CD8-positive, alpha-beta memory T cell (primary cell): Measurements from ENCODE around the gene RASA1. TPM values are rescaled to one million over a fixed set of nuclear protein-coding genes. Genes with fewer than 3 reads are reported as not detected.
A peak's percentile ranks its signal among the peaks of the same experiment; 100 is the strongest.

Source experiments
- CTCF ChIA-PET: fragments of 350-600 bp; sonication (Branson Sonifier 250); formaldehyde crosslinking; loops from one replicate; lab custom pipeline; 2021; ENCODE audit warnings: antibody characterized with exemption; lab: Charles Lee
- POLR2A ChIA-PET: fragments of 350-600 bp; sonication (Branson Sonifier 250); formaldehyde crosslinking; loops from one replicate; lab custom pipeline; 2021; ENCODE audit warnings: antibody characterized with exemption; lab: Charles Lee
- DNase-seq, 5 donors: peaks; one replicate each; pipeline versions ENCODE4 v3.0.0 to v3.0.0-alpha.2; 2020 to 2022; ENCODE audit warnings: mixed read lengths in 1 of 5
- H3K27ac ChIP-seq: one replicate; pipeline ENCODE4 v1.7.0; 2013; ENCODE audit warnings: low read depth, mild to moderate bottlenecking, low read length, moderate library complexity
- H3K27me3 ChIP-seq: 2 replicates; pipeline ENCODE4 v1.7.0; 2013; ENCODE audit warnings: low read length, mild to moderate bottlenecking; ENCODE audit not compliant: insufficient read depth, poor library complexity, severe bottlenecking
- H3K36me3 ChIP-seq: 2 replicates; pipeline ENCODE4 v1.7.0; 2013; ENCODE audit warnings: mild to moderate bottlenecking, low read length, moderate library complexity; ENCODE audit not compliant: insufficient read depth
- H3K4me1 ChIP-seq: 2 replicates; pipeline ENCODE4 v1.7.0; 2013; ENCODE audit warnings: mild to moderate bottlenecking, low read length, moderate library complexity; ENCODE audit not compliant: insufficient read depth
- H3K4me3 ChIP-seq: 2 replicates; pipeline ENCODE4 v1.7.0; 2013; ENCODE audit warnings: mild to moderate bottlenecking, low read length
- H3K9me3 ChIP-seq: 2 replicates; pipeline ENCODE4 v1.7.0; 2013; ENCODE audit warnings: mild to moderate bottlenecking, low read length
- H3K27ac Mint-ChIP-seq, 8 donors: one replicate each; pipeline ENCODE4 v1.8.0; 2020 to 2021; ENCODE audit warnings: mixed read lengths in 8 of 8, mild to moderate bottlenecking in 6 of 8, inconsistent platforms in 3 of 8, moderate library complexity in 3 of 8
- H3K27me3 Mint-ChIP-seq, 2 donors: one replicate each; pipeline ENCODE4 v1.8.0; 2020 to 2021; ENCODE audit warnings: mixed read lengths in 2 of 2, mild to moderate bottlenecking in 1 of 2, moderate library complexity in 1 of 2
- H3K36me3 Mint-ChIP-seq, 3 donors: one replicate each; pipeline ENCODE4 v1.8.0; 2020 to 2021; ENCODE audit warnings: mixed read lengths in 3 of 3, inconsistent platforms in 1 of 3, mild to moderate bottlenecking in 1 of 3
- H3K4me1 Mint-ChIP-seq, 3 donors: one replicate each; pipeline ENCODE4 v1.8.0; 2020 to 2021; ENCODE audit warnings: mixed read lengths in 3 of 3, inconsistent platforms in 1 of 3, mild to moderate bottlenecking in 1 of 3
- H3K4me3 Mint-ChIP-seq, 7 donors: one replicate each; pipeline ENCODE4 v1.8.0; 2020 to 2021; ENCODE audit warnings: mixed read lengths in 7 of 7, mild to moderate bottlenecking in 6 of 7, moderate library complexity in 4 of 7, inconsistent platforms in 2 of 7
- H3K9me3 Mint-ChIP-seq, 5 donors: one replicate each; pipeline ENCODE4 v1.8.0; 2020 to 2022; ENCODE audit warnings: mixed read lengths in 5 of 5, mild to moderate bottlenecking in 3 of 5, moderate library complexity in 2 of 5, inconsistent platforms in 1 of 5
- polyA plus RNA-seq: library from polyadenylated mRNA; unstranded; fragments of 300-500 nt; fragmentation: Illumina TruSeq; gene quantifications from one replicate; pipeline ENCODE4 v1.2.3, GENCODE V29; 2021
- total RNA-seq, 2 experiments: library from RNA; stranded (reverse); gene quantifications; one replicate each; pipeline ENCODE4 v1.2.3, GENCODE V29; 2021

Gene RASA1
- total and polyA plus RNA-seq, 3 experiments from 2014 or later: 8.0 to 27.1 (median 24.0) TPM

DNA sequence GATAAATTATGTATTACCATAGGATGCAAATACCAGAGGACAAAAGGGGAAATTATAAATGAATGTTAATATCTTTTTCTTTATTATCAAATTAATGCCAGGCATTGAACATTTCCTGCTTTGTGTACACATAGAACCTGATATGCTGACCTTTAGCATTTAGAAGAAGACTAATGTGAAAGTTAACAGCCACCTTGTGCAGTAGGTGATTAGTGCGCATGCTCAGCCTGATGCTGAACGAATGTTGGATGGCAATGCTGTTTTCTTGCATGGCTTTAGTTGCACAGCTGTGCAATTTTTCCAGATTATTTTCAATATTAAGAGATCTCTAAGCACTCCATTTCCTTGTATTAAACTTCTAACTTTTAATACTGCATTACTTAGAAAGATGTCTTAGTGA, 99.6 kb downstream of the RASA1 start:
- H3K27me3 ChIP-seq: no peaks in the 10 kb centered on the region
- peaks cover 15 to 34% (median 23%) of the 10 kb centered on the region in 3 donors for H3K4me1 Mint-ChIP-seq
- peaks cover 0 to 63% (median 4%) of the 10 kb centered on the region in 3 donors for H3K36me3 Mint-ChIP-seq
- peak overlapping the region in 1 of 8 donors; percentile 66 for H3K27ac Mint-ChIP-seq
- peaks cover 4% of the 10 kb centered on the region for H3K4me1 ChIP-seq
- H3K4me3 ChIP-seq: no peak overlapping the region
- H3K9me3 ChIP-seq: no peaks in the 10 kb centered on the region
- no peak overlapping the region for H3K4me3 Mint-ChIP-seq
- H3K27me3 Mint-ChIP-seq: no peaks in the 10 kb centered on the region
- no peak for DNase-seq
- CTCF ChIA-PET: no interaction called here
- H3K27ac ChIP-seq: no peak overlapping the region
- no peaks in the 10 kb centered on the region for H3K9me3 Mint-ChIP-seq
- peaks cover 4% of the 10 kb centered on the region for H3K36me3 ChIP-seq
- POLR2A ChIA-PET: no interaction called here

DNA sequence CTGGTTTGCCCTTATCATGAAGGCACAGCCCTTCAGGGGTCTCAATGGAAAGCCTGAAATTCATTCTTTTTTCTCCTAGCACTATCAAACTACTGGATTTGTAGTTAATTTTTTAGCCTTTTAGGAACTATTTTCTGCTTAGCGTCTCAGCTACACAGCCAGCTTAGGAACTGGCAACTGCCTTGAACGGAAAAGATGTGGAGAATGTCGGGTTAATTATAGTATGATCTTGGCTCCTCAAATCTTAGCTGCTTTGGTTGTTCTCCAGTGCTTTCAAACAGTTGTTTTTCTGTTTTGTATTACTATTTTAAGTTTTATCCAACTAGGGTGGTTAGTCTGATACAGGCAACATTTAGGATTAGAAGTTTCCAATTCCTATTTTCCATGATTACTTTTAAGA, 100.9 kb downstream of the RASA1 start:
- Mint-ChIP-seq H3K9me3 (no peaks in the 10 kb centered on the region), H3K36me3 (peaks cover 0 to 69% (median 9%) of the 10 kb centered on the region in 3 donors), H3K4me3 (no peak overlapping the region), H3K4me1 (peaks cover 15 to 32% (median 30%) of the 10 kb centered on the region in 3 donors), H3K27me3 (no peaks in the 10 kb centered on the region), H3K27ac (peak overlapping the region in 3 of 8 donors; percentile 25 to 65 (median 57))
- Histone ChIP-seq H3K4me3 (no peak overlapping the region), H3K4me1 (peaks cover 4% of the 10 kb centered on the region), H3K27me3 (no peaks in the 10 kb centered on the region), H3K9me3 (no peaks in the 10 kb centered on the region), H3K36me3 (no peaks in the 10 kb centered on the region), H3K27ac (no peak overlapping the region)
- ChIA-PET POLR2A (no interaction called here), CTCF (no interaction called here)
- DNase-seq: no peak

GRCh38 chr5:87369431-87369830, 101.7 kb downstream of the RASA1 start:
- H3K27ac Mint-ChIP-seq: peak overlapping the region in 1 of 8 donors; percentile 65
- POLR2A ChIA-PET: no interaction called here
- peaks cover 15 to 29% (median 29%) of the 10 kb centered on the region in 3 donors for H3K4me1 Mint-ChIP-seq
- no peaks in the 10 kb centered on the region for H3K27me3 Mint-ChIP-seq
- DNase-seq: no peak
- Histone ChIP-seq H3K36me3 (no peaks in the 10 kb centered on the region), H3K9me3 (no peaks in the 10 kb centered on the region), H3K27me3 (no peaks in the 10 kb centered on the region), H3K27ac (no peak overlapping the region), H3K4me3 (no peak overlapping the region), H3K4me1 (peaks cover 4% of the 10 kb centered on the region)
- no peak overlapping the region for H3K4me3 Mint-ChIP-seq
- CTCF ChIA-PET: interaction anchor here (1.3 kb wide), 1 partner anchor 299 kb away, joined by 3 read pairs; no protein-coding TSS in a partner anchor
- H3K9me3 Mint-ChIP-seq: no peaks in the 10 kb centered on the region
- peaks cover 0 to 64% (median 9%) of the 10 kb centered on the region in 3 donors for H3K36me3 Mint-ChIP-seq

GRCh38 chr5:87372705-87373104, 105.0 kb downstream of the RASA1 start:
- peaks cover 6% of the 10 kb centered on the region for H3K36me3 ChIP-seq
- no peak overlapping the region for H3K4me3 ChIP-seq
- POLR2A ChIA-PET: no interaction called here
- Mint-ChIP-seq H3K4me3 (no peak overlapping the region), H3K4me1 (peaks cover 5 to 30% (median 17%) of the 10 kb centered on the region in 3 donors), H3K27me3 (no peaks in the 10 kb centered on the region), H3K9me3 (no peaks in the 10 kb centered on the region), H3K27ac (peak overlapping the region in 6 of 8 donors; percentile 2 to 58 (median 34)), H3K36me3 (peaks cover 0 to 67% (median 12%) of the 10 kb centered on the region in 3 donors)
- no peaks in the 10 kb centered on the region for H3K9me3 ChIP-seq
- no peak for DNase-seq
- no peaks in the 10 kb centered on the region for H3K27me3 ChIP-seq
- H3K4me1 ChIP-seq: no peaks in the 10 kb centered on the region
- CTCF ChIA-PET: no interaction called here
- H3K27ac ChIP-seq: no peak overlapping the region

- no peak overlapping the region for H3K4me3 Mint-ChIP-seq
Observed at GRCh38 chr5:87382224-87382623, 114.5 kb downstream of the RASA1 start.

GRCh38 chr5:87383216-87383615, 115.5 kb downstream of the RASA1 start:
- Mint-ChIP-seq H3K4me1 (peaks cover 9 to 38% (median 25%) of the 10 kb centered on the region in 3 donors), H3K27me3 (no peaks in the 10 kb centered on the region), H3K4me3 (no peak overlapping the region), H3K27ac (peak overlapping the region in 3 of 8 donors; percentile 11 to 45 (median 21)), H3K36me3 (peaks cover 0 to 75% (median 17%) of the 10 kb centered on the region in 3 donors), H3K9me3 (no peaks in the 10 kb centered on the region)
- Histone ChIP-seq H3K4me1 (no peaks in the 10 kb centered on the region), H3K36me3 (peaks cover 41% of the 10 kb centered on the region), H3K9me3 (no peaks in the 10 kb centered on the region), H3K4me3 (no peak overlapping the region), H3K27me3 (no peaks in the 10 kb centered on the region), H3K27ac (no peak overlapping the region)
- POLR2A ChIA-PET: no interaction called here
- no peak for DNase-seq
- CTCF ChIA-PET: no interaction called here

More at GRCh38 chr5:87382224-87382623, 114.5 kb downstream of the RASA1 start:
- Histone ChIP-seq H3K4me1 (no peaks in the 10 kb centered on the region), H3K4me3 (no peak overlapping the region), H3K36me3 (peaks cover 33% of the 10 kb centered on the region), H3K27ac (no peak overlapping the region), H3K27me3 (no peaks in the 10 kb centered on the region), H3K9me3 (no peaks in the 10 kb centered on the region)
- ChIA-PET CTCF (no interaction called here), POLR2A (no interaction called here)
- peaks cover 0 to 73% (median 15%) of the 10 kb centered on the region in 3 donors for H3K36me3 Mint-ChIP-seq
- H3K27ac Mint-ChIP-seq: no peak overlapping the region
- H3K27me3 Mint-ChIP-seq: no peaks in the 10 kb centered on the region
- peaks cover 7 to 34% (median 21%) of the 10 kb centered on the region in 3 donors for H3K4me1 Mint-ChIP-seq
- no peak for DNase-seq
- H3K9me3 Mint-ChIP-seq: no peaks in the 10 kb centered on the region

DNA sequence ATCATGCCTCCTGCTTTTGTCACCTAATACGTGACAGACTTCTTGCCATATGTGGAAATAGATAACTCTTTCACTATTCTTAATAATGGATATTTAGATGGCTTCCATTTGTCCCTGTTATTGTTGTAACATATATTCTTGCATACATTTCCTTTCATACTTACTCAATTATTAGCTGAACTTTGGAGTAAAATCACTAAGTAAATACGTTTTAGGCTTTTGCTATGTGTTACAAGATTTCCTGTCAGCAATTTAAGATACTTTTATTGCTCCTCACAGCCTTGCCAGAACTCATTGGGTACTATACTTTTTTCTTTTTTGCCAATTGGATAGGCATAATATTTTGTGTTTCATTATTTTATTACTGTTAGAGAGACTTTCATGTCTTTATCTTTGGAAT, 118.1 kb downstream of the RASA1 start:
- Mint-ChIP-seq H3K36me3 (peaks cover 5 to 77% (median 22%) of the 10 kb centered on the region in 3 donors), H3K4me3 (no peak overlapping the region), H3K27me3 (no peaks in the 10 kb centered on the region), H3K9me3 (no peaks in the 10 kb centered on the region), H3K4me1 (peaks cover 21 to 45% (median 33%) of the 10 kb centered on the region in 3 donors), H3K27ac (peak overlapping the region in 3 of 8 donors; percentile 6 to 69 (median 34))
- Histone ChIP-seq H3K9me3 (no peaks in the 10 kb centered on the region), H3K4me1 (no peaks in the 10 kb centered on the region), H3K27ac (no peak overlapping the region), H3K27me3 (no peaks in the 10 kb centered on the region), H3K4me3 (no peak overlapping the region), H3K36me3 (peaks cover 46% of the 10 kb centered on the region)
- no peak for DNase-seq
- ChIA-PET POLR2A (no interaction called here), CTCF (no interaction called here)

- H3K27me3 ChIP-seq: no peaks in the 10 kb centered on the region
- Mint-ChIP-seq H3K4me3 (no peak overlapping the region), H3K27me3 (no peaks in the 10 kb centered on the region), H3K27ac (peak overlapping the region in 6 of 8 donors; percentile 3 to 80 (median 16)), H3K9me3 (no peaks in the 10 kb centered on the region), H3K4me1 (peaks cover 24 to 44% (median 39%) of the 10 kb centered on the region in 3 donors), H3K36me3 (peaks cover 9 to 85% (median 27%) of the 10 kb centered on the region in 3 donors)
- DNase-seq: no peak
- no peaks in the 10 kb centered on the region for H3K9me3 ChIP-seq
- POLR2A ChIA-PET: no interaction called here
- H3K4me1 ChIP-seq: no peaks in the 10 kb centered on the region
- H3K27ac ChIP-seq: no peak overlapping the region
- no peak overlapping the region for H3K4me3 ChIP-seq
- CTCF ChIA-PET: no interaction called here
- H3K36me3 ChIP-seq: peaks cover 52% of the 10 kb centered on the region
Observed at GRCh38 chr5:87388129-87388528, 120.4 kb downstream of the RASA1 start.
